Activated CD8-positive, alpha-beta T cell treated with anti-CD3 and anti-CD28 coated beads, Interleukin-2, amount 10 ng/mL, durations not matched to agents 7 days and 5 days (primary cell): Measurements from ENCODE around the gene RBMXL3. TPM values are rescaled to one million over a fixed set of nuclear protein-coding genes. Genes with fewer than 3 reads are reported as not detected.

Experiments used
- ATAC-seq: fragments of 150-1000 bp; cut with Tn5 transposase; one replicate; pipeline ENCODE4 v1.10.0; 2021; ENCODE audit warnings: moderate library complexity
- CTCF ChIA-PET: fragments of 350-600 bp; sonication (Branson Sonifier 250); formaldehyde crosslinking; loops from one replicate; lab custom pipeline; 2021; ENCODE audit warnings: antibody characterized with exemption; lab: Charles Lee
- POLR2A ChIA-PET: fragments of 350-600 bp; sonication (Branson Sonifier 250); formaldehyde crosslinking; loops from one replicate; lab custom pipeline; 2021; ENCODE audit warnings: antibody characterized with exemption; lab: Charles Lee
- DNase-seq: peaks from one replicate; pipeline ENCODE4 v3.0.0-alpha.2; 2020
- H3K27ac Mint-ChIP-seq: one replicate; pipeline ENCODE4 v1.8.0; 2021; ENCODE audit warnings: mild to moderate bottlenecking, mixed read lengths
- H3K27me3 Mint-ChIP-seq: one replicate; pipeline ENCODE4 v1.8.0; 2021; ENCODE audit warnings: low read depth, mixed read lengths
- H3K36me3 Mint-ChIP-seq: one replicate; pipeline ENCODE4 v1.8.0; 2021; ENCODE audit warnings: low read depth, mixed read lengths
- H3K4me1 Mint-ChIP-seq: one replicate; pipeline ENCODE4 v1.8.0; 2021; ENCODE audit warnings: low read depth, mixed read lengths
- H3K4me3 Mint-ChIP-seq: one replicate; pipeline ENCODE4 v1.8.0; 2021; ENCODE audit warnings: mild to moderate bottlenecking, mixed read lengths
- H3K9me3 Mint-ChIP-seq: one replicate; pipeline ENCODE4 v1.8.0; 2022; ENCODE audit warnings: mixed read lengths; ENCODE audit not compliant: insufficient read depth
- total RNA-seq, 2 experiments: library from RNA; stranded (reverse); gene quantifications; one replicate each; pipeline ENCODE4 v1.2.3, GENCODE V29; 2021

Gene RBMXL3
- total RNA-seq: not detected

- DNase-seq (no peak), ATAC-seq (no peak)
- POLR2A ChIA-PET: no interaction called here
- CTCF ChIA-PET: no interaction called here
- no peaks in the 10 kb centered on the region for H3K36me3 Mint-ChIP-seq
- no peak within 1 kb of the TSS for H3K4me3 Mint-ChIP-seq
- H3K27ac Mint-ChIP-seq: no peak within 1 kb of the TSS
- H3K27me3 Mint-ChIP-seq: no peaks in the 10 kb centered on the region
- no peaks in the 10 kb centered on the region for H3K4me1 Mint-ChIP-seq
- H3K9me3 Mint-ChIP-seq: no peaks in the 10 kb centered on the region
Observed at GRCh38 chrX:115189110-115189509, at the start of gene RBMXL3. TSS of gene RBMXL3 (plus strand) at chrX:115189410. CDS start at chrX:115189442, 32 bp downstream.

- no peak for ATAC-seq
- Mint-ChIP-seq H3K9me3 (no peaks in the 10 kb centered on the region), H3K27ac (no peak overlapping the region), H3K27me3 (no peaks in the 10 kb centered on the region), H3K4me3 (no peak overlapping the region), H3K4me1 (no peaks in the 10 kb centered on the region), H3K36me3 (no peaks in the 10 kb centered on the region)
- POLR2A ChIA-PET: no interaction called here
- CTCF ChIA-PET: no interaction called here
- DNase-seq: no peak
Observed at GRCh38 chrX:115142057-115142456, 47.2 kb upstream of the RBMXL3 start.

- ChIA-PET CTCF (interaction anchor here (1.2 kb wide), 1 partner anchor 526 kb away, joined by 3 read pairs; no protein-coding TSS in a partner anchor), POLR2A (no interaction called here)
- ATAC-seq: no peak
- H3K4me1 Mint-ChIP-seq: no peaks in the 10 kb centered on the region
- DNase-seq: no peak
- H3K27ac Mint-ChIP-seq: no peak overlapping the region
- no peak overlapping the region for H3K4me3 Mint-ChIP-seq
- no peaks in the 10 kb centered on the region for H3K36me3 Mint-ChIP-seq
- no peaks in the 10 kb centered on the region for H3K9me3 Mint-ChIP-seq
- no peaks in the 10 kb centered on the region for H3K27me3 Mint-ChIP-seq
Observed at GRCh38 chrX:115147220-115147619, 42.0 kb upstream of the RBMXL3 start.

GRCh38 chrX:115173181-115173580, 16.0 kb upstream of the RBMXL3 start:
- no peak for DNase-seq
- H3K9me3 Mint-ChIP-seq: no peaks in the 10 kb centered on the region

GRCh38 chrX:115174548-115174947, 14.7 kb upstream of the RBMXL3 start:
- ATAC-seq: no peak
- no peak for DNase-seq
- ChIA-PET POLR2A (no interaction called here), CTCF (no interaction called here)
- Mint-ChIP-seq H3K27ac (no peak overlapping the region), H3K36me3 (no peaks in the 10 kb centered on the region), H3K4me3 (no peak overlapping the region), H3K27me3 (no peaks in the 10 kb centered on the region), H3K9me3 (no peaks in the 10 kb centered on the region), H3K4me1 (no peaks in the 10 kb centered on the region)

More at GRCh38 chrX:115173181-115173580, 16.0 kb upstream of the RBMXL3 start:
- H3K4me1 Mint-ChIP-seq: no peaks in the 10 kb centered on the region
- ChIA-PET POLR2A (no interaction called here), CTCF (no interaction called here)
- H3K27me3 Mint-ChIP-seq: no peaks in the 10 kb centered on the region
- ATAC-seq: no peak
- no peaks in the 10 kb centered on the region for H3K36me3 Mint-ChIP-seq
- no peak overlapping the region for H3K4me3 Mint-ChIP-seq
- no peak overlapping the region for H3K27ac Mint-ChIP-seq

- ChIA-PET POLR2A (no interaction called here), CTCF (no interaction called here)
- H3K27ac Mint-ChIP-seq: no peak overlapping the region
- H3K4me3 Mint-ChIP-seq: no peak overlapping the region
- H3K4me1 Mint-ChIP-seq: no peaks in the 10 kb centered on the region
- H3K27me3 Mint-ChIP-seq: no peaks in the 10 kb centered on the region
- no peak for ATAC-seq
- no peak for DNase-seq
- H3K36me3 Mint-ChIP-seq: no peaks in the 10 kb centered on the region
- H3K9me3 Mint-ChIP-seq: no peaks in the 10 kb centered on the region
Observed at GRCh38 chrX:115177932-115178331, 11.3 kb upstream of the RBMXL3 start.

GRCh38 chrX:115178473-115178872, 10.7 kb upstream of the RBMXL3 start:
- DNase-seq (no peak), ATAC-seq (no peak)
- Mint-ChIP-seq H3K4me1 (no peaks in the 10 kb centered on the region), H3K9me3 (no peaks in the 10 kb centered on the region), H3K36me3 (no peaks in the 10 kb centered on the region), H3K27ac (no peak overlapping the region), H3K4me3 (no peak overlapping the region), H3K27me3 (no peaks in the 10 kb centered on the region)
- POLR2A ChIA-PET: no interaction called here
- CTCF ChIA-PET: no interaction called here

- Mint-ChIP-seq H3K4me3 (no peak overlapping the region), H3K9me3 (no peaks in the 10 kb centered on the region), H3K36me3 (no peaks in the 10 kb centered on the region), H3K4me1 (no peaks in the 10 kb centered on the region), H3K27ac (no peak overlapping the region), H3K27me3 (no peaks in the 10 kb centered on the region)
- CTCF ChIA-PET: no interaction called here
- POLR2A ChIA-PET: no interaction called here
- no peak for ATAC-seq
- no peak for DNase-seq
Observed at GRCh38 chrX:115183980-115184379, 5.2 kb upstream of the RBMXL3 start.

- POLR2A ChIA-PET: no interaction called here
- Mint-ChIP-seq H3K27me3 (no peaks in the 10 kb centered on the region), H3K4me3 (no peak overlapping the region), H3K4me1 (no peaks in the 10 kb centered on the region), H3K27ac (no peak overlapping the region), H3K36me3 (no peaks in the 10 kb centered on the region), H3K9me3 (no peaks in the 10 kb centered on the region)
- DNase-seq (no peak), ATAC-seq (no peak)
- CTCF ChIA-PET: no interaction called here
Observed at GRCh38 chrX:115189646-115190635, 731 bp downstream of the RBMXL3 start.

GRCh38 chrX:115190636-115191489, 1.7 kb downstream of the RBMXL3 start:
- POLR2A ChIA-PET: no interaction called here
- no peaks in the 10 kb centered on the region for H3K4me1 Mint-ChIP-seq

GRCh38 chrX:115191490-115192243, 2.5 kb downstream of the RBMXL3 start:
- CTCF ChIA-PET: no interaction called here
- no peaks in the 10 kb centered on the region for H3K27me3 Mint-ChIP-seq
- no peaks in the 10 kb centered on the region for H3K36me3 Mint-ChIP-seq
- no peaks in the 10 kb centered on the region for H3K9me3 Mint-ChIP-seq
- DNase-seq (no peak), ATAC-seq (no peak)
- POLR2A ChIA-PET: no interaction called here
- H3K4me1 Mint-ChIP-seq: no peaks in the 10 kb centered on the region
- no peak overlapping the region for H3K27ac Mint-ChIP-seq
- no peak overlapping the region for H3K4me3 Mint-ChIP-seq

More at GRCh38 chrX:115190636-115191489, 1.7 kb downstream of the RBMXL3 start:
- Mint-ChIP-seq H3K9me3 (no peaks in the 10 kb centered on the region), H3K4me3 (no peak overlapping the region), H3K27me3 (no peaks in the 10 kb centered on the region), H3K27ac (no peak overlapping the region), H3K36me3 (no peaks in the 10 kb centered on the region)
- ATAC-seq (no peak), DNase-seq (no peak)
- CTCF ChIA-PET: no interaction called here
